ENCODE results near the gene BAIAP2. TPM values are rescaled to one million over a fixed set of nuclear protein-coding genes. Genes with fewer than 3 reads are reported as not detected.

Gene BAIAP2
- total and polyA plus RNA-seq, 10 of the 15 experiments (the other 5 are each of a cell fraction or from before 2014, with no cell fraction given), result 0.15 to 1.2 (median 0.46) TPM; not detected in 2

DNA sequence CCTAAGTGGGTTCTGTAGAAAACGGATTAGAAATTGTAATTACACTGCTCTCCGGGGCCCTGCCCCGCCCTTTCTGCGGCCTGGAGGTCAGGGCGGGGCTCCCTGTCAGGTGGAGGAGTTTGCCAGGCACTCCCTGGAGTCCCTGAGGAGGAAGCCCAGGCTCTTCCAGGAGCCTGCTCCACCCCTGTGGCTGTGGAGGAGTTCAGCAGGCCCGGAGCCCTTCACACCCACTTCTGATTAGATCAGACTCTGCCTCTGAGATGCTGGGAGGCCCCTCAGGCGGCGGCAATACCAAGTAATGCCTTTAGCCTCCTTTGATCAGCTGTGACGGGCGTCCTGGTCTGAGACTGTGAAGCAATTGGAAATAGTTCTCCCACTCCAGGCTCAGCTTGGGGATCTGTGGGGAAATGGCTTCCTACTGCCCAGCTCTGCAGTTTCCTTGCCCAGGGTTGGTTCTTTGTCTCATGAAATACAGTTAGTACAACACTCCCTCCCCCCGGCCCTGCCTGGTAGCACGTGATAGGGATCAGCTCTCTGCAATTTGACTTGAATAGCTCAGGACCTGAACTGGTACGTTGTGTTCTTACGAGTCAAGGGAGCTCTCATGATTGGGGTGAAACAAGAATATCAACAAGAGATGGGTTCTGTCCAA lies 22.3 kb downstream of the BAIAP2 start (continued):
- TF ChIP-seq, protein P1, sequence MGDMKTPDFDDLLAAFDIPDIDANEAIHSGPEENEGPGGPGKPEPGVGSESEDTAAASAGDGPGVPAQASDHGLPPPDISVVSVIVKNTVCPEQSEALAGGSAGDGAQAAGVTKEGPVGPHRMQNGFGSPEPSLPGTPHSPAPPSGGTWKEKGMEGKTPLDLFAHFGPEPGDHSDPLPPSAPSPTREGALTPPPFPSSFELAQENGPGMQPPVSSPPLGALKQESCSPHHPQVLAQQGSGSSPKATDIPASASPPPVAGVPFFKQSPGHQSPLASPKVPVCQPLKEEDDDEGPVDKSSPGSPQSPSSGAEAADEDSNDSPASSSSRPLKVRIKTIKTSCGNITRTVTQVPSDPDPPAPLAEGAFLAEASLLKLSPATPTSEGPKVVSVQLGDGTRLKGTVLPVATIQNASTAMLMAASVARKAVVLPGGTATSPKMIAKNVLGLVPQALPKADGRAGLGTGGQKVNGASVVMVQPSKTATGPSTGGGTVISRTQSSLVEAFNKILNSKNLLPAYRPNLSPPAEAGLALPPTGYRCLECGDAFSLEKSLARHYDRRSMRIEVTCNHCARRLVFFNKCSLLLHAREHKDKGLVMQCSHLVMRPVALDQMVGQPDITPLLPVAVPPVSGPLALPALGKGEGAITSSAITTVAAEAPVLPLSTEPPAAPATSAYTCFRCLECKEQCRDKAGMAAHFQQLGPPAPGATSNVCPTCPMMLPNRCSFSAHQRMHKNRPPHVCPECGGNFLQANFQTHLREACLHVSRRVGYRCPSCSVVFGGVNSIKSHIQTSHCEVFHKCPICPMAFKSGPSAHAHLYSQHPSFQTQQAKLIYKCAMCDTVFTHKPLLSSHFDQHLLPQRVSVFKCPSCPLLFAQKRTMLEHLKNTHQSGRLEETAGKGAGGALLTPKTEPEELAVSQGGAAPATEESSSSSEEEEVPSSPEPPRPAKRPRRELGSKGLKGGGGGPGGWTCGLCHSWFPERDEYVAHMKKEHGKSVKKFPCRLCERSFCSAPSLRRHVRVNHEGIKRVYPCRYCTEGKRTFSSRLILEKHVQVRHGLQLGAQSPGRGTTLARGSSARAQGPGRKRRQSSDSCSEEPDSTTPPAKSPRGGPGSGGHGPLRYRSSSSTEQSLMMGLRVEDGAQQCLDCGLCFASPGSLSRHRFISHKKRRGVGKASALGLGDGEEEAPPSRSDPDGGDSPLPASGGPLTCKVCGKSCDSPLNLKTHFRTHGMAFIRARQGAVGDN (IDR thresholded peaks at IDR 0.05), result no peak
- no peak for TF ChIP-seq HDAC6 (IDR thresholded peaks at IDR 0.05; ENCODE audit: unreplicated experiment)

DNA sequence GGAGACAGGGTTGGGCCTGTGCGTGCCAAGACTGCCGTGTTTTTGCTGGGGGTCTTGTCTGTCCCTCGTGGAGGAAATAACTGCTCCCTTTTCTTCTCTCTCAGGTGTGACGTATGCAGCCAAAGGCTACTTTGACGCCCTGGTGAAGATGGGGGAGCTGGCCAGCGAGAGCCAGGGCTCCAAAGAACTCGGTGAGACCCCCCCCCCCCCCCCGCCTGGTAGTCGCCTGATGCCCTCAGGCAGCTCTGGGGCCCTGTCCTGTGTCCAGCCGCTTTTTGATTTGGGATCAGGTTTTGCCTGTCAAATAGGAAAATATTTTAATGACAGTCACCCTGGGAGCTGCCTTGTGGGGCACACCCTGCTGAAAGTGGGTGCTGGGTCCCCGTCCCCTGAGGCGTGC lies 22.8 kb downstream of the BAIAP2 start:
- CTCF ChIA-PET, result no interaction called here
- in situ Hi-C loops (cut with MboI), result no loop called here
- Histone ChIP-seq H3K27ac (ENCODE audit: control insufficient read depth, insufficient read depth) (no peak overlapping the region), H3K9ac (ENCODE audit: control insufficient read depth, insufficient read depth, low read length) (no peak overlapping the region), H3K27me3 (replicated peaks in 1 of 2; ENCODE audit: control insufficient read depth in 2 of 2, insufficient read depth in 2 of 2, low read length in 1 of 2) (peaks cover 0 to 3% of the 10 kb centered on the region in 2 experiments; a peak in 1 of 4 replicates), H4K20me1 (ENCODE audit: control insufficient read depth, insufficient read depth) (0 out of 2 replicates have a peak, but pooled peaks cover 3% of the 10 kb centered on the region), H3K4me1 (ENCODE audit: control insufficient read depth, insufficient read depth, low read length) (no peaks in the 10 kb centered on the region), H3K36me3 (ENCODE audit: control insufficient read depth in 2 of 2, insufficient read depth in 2 of 2, low read length in 1 of 2) (no peaks in the 10 kb centered on the region), H2AFZ (ENCODE audit: control insufficient read depth, low read depth, low read length) (no peak overlapping the region), H3K4me3 (no peak overlapping the region), H3K4me2 (ENCODE audit: control insufficient read depth, insufficient read depth) (no peak overlapping the region), H3K9me3 (replicated peaks; ENCODE audit: control insufficient read depth, insufficient read depth, low read length) (no peaks in the 10 kb centered on the region), H3K79me2 (ENCODE audit: control insufficient read depth, insufficient read depth, low read length) (no peaks in the 10 kb centered on the region)
- POLR2A ChIA-PET, result no interaction called here
- intact Hi-C loops (cut with micrococcal nuclease; ENCODE audit: unreplicated experiment), result no loop called here
- BruUV-seq (replicated peaks), result no TSS peak
- ATAC-seq (no peak), FAIRE-seq (no peak), DNase-seq (ENCODE audit: low read depth, low spot score) (no peak)
- SMC1A ChIA-PET (ENCODE audit: uncharacterized antibody, unreplicated experiment), result no interaction called here
- RAD21 ChIA-PET (ENCODE audit: unreplicated experiment), result no interaction called here
- WGBS (ENCODE audit: insufficient coverage, insufficient replicate concordance, low lambda C conversion rate, missing lambda C conversion rate), result 27% methylated on average over 7 of the region's 12 CpGs
- TF ChIP-seq, protein P2, sequence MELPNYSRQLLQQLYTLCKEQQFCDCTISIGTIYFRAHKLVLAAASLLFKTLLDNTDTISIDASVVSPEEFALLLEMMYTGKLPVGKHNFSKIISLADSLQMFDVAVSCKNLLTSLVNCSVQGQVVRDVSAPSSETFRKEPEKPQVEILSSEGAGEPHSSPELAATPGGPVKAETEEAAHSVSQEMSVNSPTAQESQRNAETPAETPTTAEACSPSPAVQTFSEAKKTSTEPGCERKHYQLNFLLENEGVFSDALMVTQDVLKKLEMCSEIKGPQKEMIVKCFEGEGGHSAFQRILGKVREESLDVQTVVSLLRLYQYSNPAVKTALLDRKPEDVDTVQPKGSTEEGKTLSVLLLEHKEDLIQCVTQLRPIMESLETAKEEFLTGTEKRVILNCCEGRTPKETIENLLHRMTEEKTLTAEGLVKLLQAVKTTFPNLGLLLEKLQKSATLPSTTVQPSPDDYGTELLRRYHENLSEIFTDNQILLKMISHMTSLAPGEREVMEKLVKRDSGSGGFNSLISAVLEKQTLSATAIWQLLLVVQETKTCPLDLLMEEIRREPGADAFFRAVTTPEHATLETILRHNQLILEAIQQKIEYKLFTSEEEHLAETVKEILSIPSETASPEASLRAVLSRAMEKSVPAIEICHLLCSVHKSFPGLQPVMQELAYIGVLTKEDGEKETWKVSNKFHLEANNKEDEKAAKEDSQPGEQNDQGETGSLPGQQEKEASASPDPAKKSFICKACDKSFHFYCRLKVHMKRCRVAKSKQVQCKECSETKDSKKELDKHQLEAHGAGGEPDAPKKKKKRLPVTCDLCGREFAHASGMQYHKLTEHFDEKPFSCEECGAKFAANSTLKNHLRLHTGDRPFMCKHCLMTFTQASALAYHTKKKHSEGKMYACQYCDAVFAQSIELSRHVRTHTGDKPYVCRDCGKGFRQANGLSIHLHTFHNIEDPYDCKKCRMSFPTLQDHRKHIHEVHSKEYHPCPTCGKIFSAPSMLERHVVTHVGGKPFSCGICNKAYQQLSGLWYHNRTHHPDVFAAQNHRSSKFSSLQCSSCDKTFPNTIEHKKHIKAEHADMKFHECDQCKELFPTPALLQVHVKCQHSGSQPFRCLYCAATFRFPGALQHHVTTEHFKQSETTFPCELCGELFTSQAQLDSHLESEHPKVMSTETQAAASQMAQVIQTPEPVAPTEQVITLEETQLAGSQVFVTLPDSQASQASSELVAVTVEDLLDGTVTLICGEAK (IDR thresholded peaks at IDR 0.05; ENCODE audit: borderline replicate concordance), result no peak
- TF ChIP-seq CHD1 (IDR thresholded peaks at IDR 0.05; ENCODE audit: low read depth, low read length) (no peak), EED (IDR thresholded peaks at IDR 0.05; ENCODE audit: low read depth) (no peak)
- TF ChIP-seq, protein P3, sequence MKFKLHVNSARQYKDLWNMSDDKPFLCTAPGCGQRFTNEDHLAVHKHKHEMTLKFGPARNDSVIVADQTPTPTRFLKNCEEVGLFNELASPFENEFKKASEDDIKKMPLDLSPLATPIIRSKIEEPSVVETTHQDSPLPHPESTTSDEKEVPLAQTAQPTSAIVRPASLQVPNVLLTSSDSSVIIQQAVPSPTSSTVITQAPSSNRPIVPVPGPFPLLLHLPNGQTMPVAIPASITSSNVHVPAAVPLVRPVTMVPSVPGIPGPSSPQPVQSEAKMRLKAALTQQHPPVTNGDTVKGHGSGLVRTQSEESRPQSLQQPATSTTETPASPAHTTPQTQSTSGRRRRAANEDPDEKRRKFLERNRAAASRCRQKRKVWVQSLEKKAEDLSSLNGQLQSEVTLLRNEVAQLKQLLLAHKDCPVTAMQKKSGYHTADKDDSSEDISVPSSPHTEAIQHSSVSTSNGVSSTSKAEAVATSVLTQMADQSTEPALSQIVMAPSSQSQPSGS (IDR thresholded peaks at IDR 0.05; ENCODE audit: low read length), result no peak
- TF ChIP-seq, protein P4, sequence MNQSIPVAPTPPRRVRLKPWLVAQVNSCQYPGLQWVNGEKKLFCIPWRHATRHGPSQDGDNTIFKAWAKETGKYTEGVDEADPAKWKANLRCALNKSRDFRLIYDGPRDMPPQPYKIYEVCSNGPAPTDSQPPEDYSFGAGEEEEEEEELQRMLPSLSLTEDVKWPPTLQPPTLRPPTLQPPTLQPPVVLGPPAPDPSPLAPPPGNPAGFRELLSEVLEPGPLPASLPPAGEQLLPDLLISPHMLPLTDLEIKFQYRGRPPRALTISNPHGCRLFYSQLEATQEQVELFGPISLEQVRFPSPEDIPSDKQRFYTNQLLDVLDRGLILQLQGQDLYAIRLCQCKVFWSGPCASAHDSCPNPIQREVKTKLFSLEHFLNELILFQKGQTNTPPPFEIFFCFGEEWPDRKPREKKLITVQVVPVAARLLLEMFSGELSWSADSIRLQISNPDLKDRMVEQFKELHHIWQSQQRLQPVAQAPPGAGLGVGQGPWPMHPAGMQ (IDR thresholded peaks at IDR 0.05; ENCODE audit: borderline replicate concordance), result no peak
